AG10803 (cell line): ENCODE measurements around the gene MPDU1.

Experiments
- DNase-seq: peaks from one replicate; pipeline ENCODE4 v3.0.0; 2010; ENCODE audit warnings: low read depth
- H3K4me3 ChIP-seq: 2 replicates; pipeline ENCODE4 v1.5.1; 2011; ENCODE audit warnings: mild to moderate bottlenecking, low read length, control low read depth
- TF ChIP-seq, protein P1 (sequence below): conservative IDR thresholded peaks from 2 replicates; pipeline ENCODE4 v1.5.1; 2011; ENCODE audit warnings: mild to moderate bottlenecking, low read length, control low read depth, inconsistent platforms

The MPDU1 gene

DNA sequence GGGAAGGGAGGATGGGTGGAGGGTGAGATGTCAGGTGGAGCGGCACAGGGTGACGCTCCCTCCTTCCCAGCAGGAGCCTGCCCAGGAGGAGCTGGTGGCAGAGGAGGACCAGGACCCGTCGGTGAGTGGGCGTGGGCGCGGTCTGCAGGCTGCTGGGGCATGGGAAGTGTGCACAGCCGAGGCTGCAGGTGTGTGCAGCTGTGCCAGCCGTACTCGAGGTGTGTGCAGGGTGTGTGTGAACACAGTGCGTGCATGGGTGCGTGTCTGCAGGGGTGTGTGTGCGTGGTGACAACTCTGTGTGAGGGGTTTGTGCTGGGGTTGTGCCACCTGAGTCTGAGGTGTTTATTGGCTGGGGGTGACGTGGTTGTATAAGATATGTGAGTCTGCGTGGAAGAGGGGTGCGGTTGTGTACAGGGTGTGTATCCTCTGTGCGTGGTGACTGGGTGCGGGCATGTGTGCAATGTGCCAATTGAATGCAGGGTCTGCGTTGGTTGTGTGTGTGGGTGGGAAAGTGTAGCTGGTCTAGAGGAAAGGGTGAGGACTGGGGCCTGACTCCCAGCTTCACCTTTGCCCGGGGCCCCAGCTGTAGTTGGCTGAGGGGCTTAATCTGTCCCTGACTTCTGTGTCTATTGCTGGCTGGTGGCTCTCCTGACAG, 34.1 kb upstream of the MPDU1 start:
- TF ChIP-seq, protein P1, sequence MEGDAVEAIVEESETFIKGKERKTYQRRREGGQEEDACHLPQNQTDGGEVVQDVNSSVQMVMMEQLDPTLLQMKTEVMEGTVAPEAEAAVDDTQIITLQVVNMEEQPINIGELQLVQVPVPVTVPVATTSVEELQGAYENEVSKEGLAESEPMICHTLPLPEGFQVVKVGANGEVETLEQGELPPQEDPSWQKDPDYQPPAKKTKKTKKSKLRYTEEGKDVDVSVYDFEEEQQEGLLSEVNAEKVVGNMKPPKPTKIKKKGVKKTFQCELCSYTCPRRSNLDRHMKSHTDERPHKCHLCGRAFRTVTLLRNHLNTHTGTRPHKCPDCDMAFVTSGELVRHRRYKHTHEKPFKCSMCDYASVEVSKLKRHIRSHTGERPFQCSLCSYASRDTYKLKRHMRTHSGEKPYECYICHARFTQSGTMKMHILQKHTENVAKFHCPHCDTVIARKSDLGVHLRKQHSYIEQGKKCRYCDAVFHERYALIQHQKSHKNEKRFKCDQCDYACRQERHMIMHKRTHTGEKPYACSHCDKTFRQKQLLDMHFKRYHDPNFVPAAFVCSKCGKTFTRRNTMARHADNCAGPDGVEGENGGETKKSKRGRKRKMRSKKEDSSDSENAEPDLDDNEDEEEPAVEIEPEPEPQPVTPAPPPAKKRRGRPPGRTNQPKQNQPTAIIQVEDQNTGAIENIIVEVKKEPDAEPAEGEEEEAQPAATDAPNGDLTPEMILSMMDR: no peak
- peak overlapping the region; percentile 74 for H3K4me3 ChIP-seq
- no peak for DNase-seq

DNA sequence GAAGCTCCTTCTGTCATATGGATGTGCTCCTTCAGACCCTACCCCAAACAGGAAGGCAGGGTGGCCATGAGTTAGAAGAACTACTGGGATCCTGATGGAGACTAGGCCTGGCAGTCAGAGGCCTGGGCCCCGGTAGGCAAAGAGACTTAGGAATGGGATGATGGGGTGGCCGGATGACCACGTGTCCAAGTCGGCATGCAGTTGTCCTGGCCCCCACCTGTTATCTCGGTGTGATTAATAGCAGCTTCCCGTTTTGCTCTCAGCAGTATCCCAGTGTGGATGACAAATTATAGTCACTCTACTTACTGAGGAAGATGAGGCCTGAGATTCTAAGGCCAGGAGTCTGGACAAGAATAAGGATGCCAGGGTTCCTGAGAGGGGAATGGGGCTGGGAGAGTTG, 33.3 kb upstream of the MPDU1 start:
- TF ChIP-seq, protein P1: no peak
- DNase-seq: no peak
- H3K4me3 ChIP-seq: no peak overlapping the region

DNA sequence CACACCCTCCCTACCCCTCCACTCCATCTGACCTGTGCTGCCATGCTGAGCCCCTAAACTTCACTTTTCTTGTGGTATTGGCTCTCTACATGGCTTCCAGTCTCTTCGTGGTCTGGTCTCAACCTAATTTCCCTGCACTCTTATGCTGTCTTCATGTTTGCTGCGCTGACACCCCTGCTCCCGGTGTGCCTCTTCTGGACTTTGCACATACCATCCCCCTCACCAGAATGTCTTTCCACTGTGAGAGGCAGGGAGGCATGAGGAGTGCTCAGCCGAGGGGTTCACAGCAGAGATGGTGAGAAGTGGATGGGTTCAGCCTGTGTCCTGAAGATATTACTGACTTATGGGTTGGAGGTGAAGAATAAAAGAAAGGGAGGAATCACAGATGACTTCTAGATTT, 32.3 kb upstream of the MPDU1 start:
- no peak for DNase-seq
- TF ChIP-seq, protein P1: no peak
- H3K4me3 ChIP-seq: no peak overlapping the region

GRCh38 chr17:7552621-7553051, 31.0 kb upstream of the MPDU1 start:
- TF ChIP-seq, protein P1: no peak
- DNase-seq: no peak
- no peak overlapping the region for H3K4me3 ChIP-seq

GRCh38 chr17:7553356-7553755, 30.3 kb upstream of the MPDU1 start:
- DNase-seq: no peak
- H3K4me3 ChIP-seq: no peak overlapping the region
- TF ChIP-seq, protein P1: no peak

GRCh38 chr17:7555320-7555948, 28.2 kb upstream of the MPDU1 start:
- no peak for DNase-seq
- TF ChIP-seq, protein P1: peak; percentile 19; the same call in 1 of the 2 replicates
- H3K4me3 ChIP-seq: no peak overlapping the region

GRCh38 chr17:7556627-7557026, 27.0 kb upstream of the MPDU1 start:
- DNase-seq: no peak
- TF ChIP-seq, protein P1: no peak
- H3K4me3 ChIP-seq: no peak overlapping the region
